ENCODE measurements around the gene SLC34A1. TPM values are rescaled to one million over a fixed set of nuclear protein-coding genes. Genes with fewer than 3 reads are reported as not detected.

Gene SLC34A1
- total and polyA plus RNA-seq, 2 of the 13 experiments (the other 11 are each of a cell fraction or from before 2014, with no cell fraction given): 0.03 to 0.20 TPM

- ATAC-seq (no peak), FAIRE-seq (no peak), DNase-seq (ENCODE audit: low spot score) (no peak)
- peaks cover 88% of the 10 kb centered on the region for H3K4me1 ChIP-seq (ENCODE audit: insufficient read depth, low read length)
- peaks cover 28% of the 10 kb centered on the region for H3K79me2 ChIP-seq (ENCODE audit: insufficient read depth, low read length)
- H3K27ac ChIP-seq (ENCODE audit: extremely low read length, insufficient read depth, low read length): no peak overlapping the region
- no peak for TF ChIP-seq PHF20 (CRISPR knock-in tag; IDR thresholded peaks at IDR 0.05)
- no peak for TF ChIP-seq ZNF841 (CRISPR knock-in tag; IDR thresholded peaks at IDR 0.05; ENCODE audit: borderline replicate concordance)
- TF ChIP-seq WIZ (CRISPR knock-in tag; IDR thresholded peaks at IDR 0.05): no peak
- TF ChIP-seq PHF21A (CRISPR knock-in tag; IDR thresholded peaks at IDR 0.05): no peak
- TF ChIP-seq MED1 (CRISPR knock-in tag; IDR thresholded peaks at IDR 0.05): no peak
- TF ChIP-seq TGIF2 (CRISPR knock-in tag; IDR thresholded peaks at IDR 0.05): no peak
- TF ChIP-seq GTF3A (CRISPR knock-in tag; conservative IDR thresholded peaks at IDR 0.05): no peak
- TF ChIP-seq MAFG (CRISPR knock-in tag; IDR thresholded peaks at IDR 0.05): no peak
- TF ChIP-seq MIER3 (CRISPR knock-in tag; IDR thresholded peaks at IDR 0.05; ENCODE audit: borderline replicate concordance): no peak
- TF ChIP-seq ISL2 (CRISPR knock-in tag; IDR thresholded peaks at IDR 0.05): no peak
- no peak for TF ChIP-seq ZMYM3 (CRISPR knock-in tag; IDR thresholded peaks at IDR 0.05)
- no peak for TF ChIP-seq ZBTB14 (CRISPR knock-in tag; IDR thresholded peaks at IDR 0.05)
- TF ChIP-seq ZNF3 (CRISPR knock-in tag; IDR thresholded peaks at IDR 0.05): no peak
- H3K9ac ChIP-seq (ENCODE audit: insufficient read depth, low read depth, low read length): no peak overlapping the region; the same call in 1 of the 2 replicates
- intact Hi-C loops (cut with micrococcal nuclease; ENCODE audit: unreplicated experiment): no loop called here
- H3K36me3 ChIP-seq (replicated peaks in 1 of 2; ENCODE audit: control insufficient read depth in 1 of 2, insufficient read depth in 2 of 2, low read length in 2 of 2): no peaks in the 10 kb centered on the region; a peak in 2 of 5 replicates
- POLR2A ChIA-PET: interaction anchor here (1.1 to 6.8 kb wide), 7 partner anchors 8 to 102 kb away, joined by 3 to 84 read pairs (median 31); partner anchors contain the start of genes PRELID1 and RAB24
- BruUV-seq (replicated peaks): no TSS peak
- no peaks in the 10 kb centered on the region for H3K9me3 ChIP-seq (ENCODE audit: low read length)
- H3K4me3 ChIP-seq (replicated peaks in 1 of 3; ENCODE audit: insufficient read depth in 1 of 3, low read depth in 2 of 3, low read length in 3 of 3): no peak overlapping the region
- no peaks in the 10 kb centered on the region; a peak in 1 of 5 replicates for H3K27me3 ChIP-seq (ENCODE audit: control insufficient read depth in 1 of 2, insufficient read depth in 2 of 2, low read length in 2 of 2)
- H4K20me1 ChIP-seq (ENCODE audit: insufficient read depth, low read length): no peaks in the 10 kb centered on the region
- WGBS (ENCODE audit: low lambda C conversion rate): 90% methylated on average over 5 of the region's 5 CpGs
- H3K4me2 ChIP-seq (ENCODE audit: low read depth, low read length): no peak overlapping the region
- in situ Hi-C loops (cut with HindIII; ENCODE audit: extremely low pct_ligation_motif_present, low pct_unique_long_range_greater_than_20kb): loop anchor here (25.0 kb wide), 1 partner anchor 816 kb away; the partner anchor contains the start of genes CDHR2 and RNF44
- CTCF ChIA-PET (ENCODE audit: low intra/inter-chr PET ratio, low total read pairs): no interaction called here
- H2AFZ ChIP-seq (ENCODE audit: low read length): no peak overlapping the region
These were observed 31.1 kb upstream of the SLC34A1 start for GRCh38 chr5:177353093-177353492.
